Mammary epithelial cell (primary cell): Measurements from ENCODE around the gene CASQ2.

Source experiments
- EZH2 ChIP-seq: IDR thresholded peaks from 2 replicates; pipeline ENCODE4 v1.6.1; 2012; ENCODE audit warnings: low read length, inconsistent platforms, borderline replicate concordance
- TF ChIP-seq, protein P1 (sequence below), 2 donors: IDR thresholded peaks in 1 of 2; conservative IDR thresholded peaks in 1 of 2; 2 replicates each; pipeline ENCODE4 v1.5.1; 2011 to 2012; ENCODE audit warnings: inconsistent platforms in 2 of 2, low read length in 2 of 2, mild to moderate bottlenecking in 2 of 2, control low read depth in 1 of 2, low read depth in 1 of 2; ENCODE audit not compliant: insufficient read depth in 1 of 2; ENCODE audit errors: extremely low read depth in 1 of 2

DNA sequence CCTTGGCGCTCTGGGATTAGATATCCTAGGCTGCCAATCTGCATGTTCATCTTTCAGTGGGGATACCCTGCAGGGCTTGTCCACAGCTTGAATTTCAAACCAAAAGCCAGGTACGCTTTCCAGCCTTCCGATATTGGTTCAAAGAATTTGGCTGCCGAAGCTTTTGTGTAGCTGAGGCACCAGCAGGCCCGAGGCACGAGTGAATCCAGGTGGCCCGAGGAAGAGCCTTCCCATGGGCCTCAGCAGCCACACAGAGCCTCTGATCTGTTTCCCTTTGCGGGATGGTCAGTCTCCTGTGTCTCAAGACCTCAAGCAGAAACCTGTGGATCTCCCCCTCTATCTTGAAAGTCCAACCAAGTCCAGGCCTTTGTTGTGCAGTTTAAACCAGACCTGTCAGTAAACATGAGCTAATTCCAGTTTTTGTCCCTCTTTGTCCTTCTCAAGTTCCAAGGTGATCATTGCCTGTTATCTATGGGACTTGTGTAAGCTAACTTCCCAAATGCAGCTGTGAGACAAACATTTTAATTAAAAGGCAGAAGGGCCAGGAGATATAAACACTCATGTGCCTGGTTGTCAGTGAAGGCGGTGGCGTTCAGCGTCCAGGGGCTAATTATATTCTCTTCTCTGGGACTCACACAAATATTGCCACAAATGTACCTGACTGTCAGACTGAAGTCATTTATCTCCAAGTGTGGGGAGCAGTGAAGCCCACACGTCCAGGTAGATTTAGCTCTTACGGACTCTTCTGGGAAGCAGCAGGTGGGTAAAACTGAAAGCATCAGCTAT, 96.1 kb downstream of the CASQ2 start:
- TF ChIP-seq, protein P1, sequence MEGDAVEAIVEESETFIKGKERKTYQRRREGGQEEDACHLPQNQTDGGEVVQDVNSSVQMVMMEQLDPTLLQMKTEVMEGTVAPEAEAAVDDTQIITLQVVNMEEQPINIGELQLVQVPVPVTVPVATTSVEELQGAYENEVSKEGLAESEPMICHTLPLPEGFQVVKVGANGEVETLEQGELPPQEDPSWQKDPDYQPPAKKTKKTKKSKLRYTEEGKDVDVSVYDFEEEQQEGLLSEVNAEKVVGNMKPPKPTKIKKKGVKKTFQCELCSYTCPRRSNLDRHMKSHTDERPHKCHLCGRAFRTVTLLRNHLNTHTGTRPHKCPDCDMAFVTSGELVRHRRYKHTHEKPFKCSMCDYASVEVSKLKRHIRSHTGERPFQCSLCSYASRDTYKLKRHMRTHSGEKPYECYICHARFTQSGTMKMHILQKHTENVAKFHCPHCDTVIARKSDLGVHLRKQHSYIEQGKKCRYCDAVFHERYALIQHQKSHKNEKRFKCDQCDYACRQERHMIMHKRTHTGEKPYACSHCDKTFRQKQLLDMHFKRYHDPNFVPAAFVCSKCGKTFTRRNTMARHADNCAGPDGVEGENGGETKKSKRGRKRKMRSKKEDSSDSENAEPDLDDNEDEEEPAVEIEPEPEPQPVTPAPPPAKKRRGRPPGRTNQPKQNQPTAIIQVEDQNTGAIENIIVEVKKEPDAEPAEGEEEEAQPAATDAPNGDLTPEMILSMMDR (conservative IDR thresholded peaks at IDR 0.05 in 1 of 2, IDR thresholded peaks at IDR 0.05 in 1 of 2; ENCODE audit: extremely low read depth in 1 of 2, insufficient read depth in 1 of 2, low read depth in 1 of 2, low read length in 2 of 2): no peak
- TF ChIP-seq EZH2: no peak
